RWPE2 (cell line): Measurements from ENCODE around the gene CORO2A.
A peak's percentile ranks its signal among the peaks of the same experiment; 100 is the strongest.
"Not testable (repeated sequence)": the region's sequence is repeated elsewhere in the genome, so short reads cannot be mapped to it uniquely, and the experiment has no call there.

ENCODE experiments used
- ATAC-seq: fragments of 200-7000 bp; cut with Tn5 transposase; 3 replicates; pipeline ENCODE4 v1.9.1; 2021; ENCODE audit warnings: low read depth
- DNase-seq: peaks from one replicate; pipeline ENCODE4 v3.0.0-alpha.2; 2020; ENCODE audit warnings: low spot score
- H3K27ac ChIP-seq: fragments of 450-650 bp; 2 replicates; pipeline ENCODE4 v1.5.1; 2017; ENCODE audit warnings: mild to moderate bottlenecking; ENCODE audit not compliant: poor library complexity, severe bottlenecking
- H3K27me3 ChIP-seq: fragments of 250-450 bp; sonication (Bioruptor Pico); 2 replicates; pipeline ENCODE4 v1.5.1; 2021; ENCODE audit warnings: mild to moderate bottlenecking, moderate library complexity; ENCODE audit not compliant: insufficient read depth, poor library complexity, severe bottlenecking
- H3K36me3 ChIP-seq: fragments of 250-450 bp; sonication (Bioruptor Pico); 2 replicates; pipeline ENCODE4 v1.5.1; 2020; ENCODE audit warnings: low read depth, mild to moderate bottlenecking, moderate library complexity
- H3K4me1 ChIP-seq: fragments of 250-450 bp; sonication (Bioruptor Pico); 2 replicates; pipeline ENCODE4 v1.5.1; 2021; ENCODE audit warnings: mild to moderate bottlenecking, moderate library complexity; ENCODE audit not compliant: insufficient read depth, poor library complexity, severe bottlenecking
- H3K4me3 ChIP-seq: fragments of 250-450 bp; sonication (Bioruptor Pico); 2 replicates; pipeline ENCODE4 v1.5.1; 2021; ENCODE audit warnings: mild to moderate bottlenecking, moderate library complexity; ENCODE audit not compliant: severe bottlenecking
- H3K9me3 ChIP-seq: fragments of 250-450 bp; sonication (Bioruptor Pico); 2 replicates; pipeline ENCODE4 v1.5.1; 2021; ENCODE audit warnings: mild to moderate bottlenecking, moderate library complexity; ENCODE audit not compliant: severe bottlenecking
- CTCF ChIP-seq: fragments of 450-650 bp; IDR thresholded peaks from one replicate; pipeline ENCODE4 v1.5.1; 2017; ENCODE audit warnings: mild to moderate bottlenecking, moderate library complexity; ENCODE audit not compliant: poor library complexity, severe bottlenecking

CORO2A gene

GRCh38 chr9:98127226-98127625 lies 65.2 kb downstream of the CORO2A start:
- no peak for ATAC-seq
- Histone ChIP-seq H3K27me3 (no peaks in the 10 kb centered on the region), H3K36me3 (peaks cover 58% of the 10 kb centered on the region), H3K27ac (no peak overlapping the region), H3K4me1 (no peaks in the 10 kb centered on the region), H3K4me3 (no peak overlapping the region), H3K9me3 (no peaks in the 10 kb centered on the region)
- DNase-seq: no peak
- no peak for TF ChIP-seq CTCF

GRCh38 chr9:98124637-98125426 lies 67.6 kb downstream of the CORO2A start:
- no peak overlapping the region for H3K27ac ChIP-seq
- peaks cover 10% of the 10 kb centered on the region for H3K4me1 ChIP-seq
- no peak for DNase-seq
- peaks cover 41% of the 10 kb centered on the region for H3K36me3 ChIP-seq
- TF ChIP-seq CTCF: no peak
- no peak for ATAC-seq
- H3K9me3 ChIP-seq: no peaks in the 10 kb centered on the region
- no peak overlapping the region for H3K4me3 ChIP-seq
- H3K27me3 ChIP-seq: no peaks in the 10 kb centered on the region

GRCh38 chr9:98124091-98124490 lies 68.3 kb downstream of the CORO2A start:
- not testable (repeated sequence) for H3K27ac ChIP-seq, ATAC-seq, H3K27me3 ChIP-seq, DNase-seq, H3K4me1 ChIP-seq, H3K4me3 ChIP-seq, H3K9me3 ChIP-seq
- peaks cover 37% of the 10 kb centered on the region for H3K36me3 ChIP-seq

- Histone ChIP-seq H3K4me3 (no peak overlapping the region), H3K9me3 (no peaks in the 10 kb centered on the region), H3K36me3 (peaks cover 24% of the 10 kb centered on the region), H3K4me1 (peaks cover 18% of the 10 kb centered on the region), H3K27ac (no peak overlapping the region), H3K27me3 (no peaks in the 10 kb centered on the region)
- ATAC-seq (no peak), DNase-seq (peak; percentile 4)
- TF ChIP-seq CTCF: peak; percentile 37
These were observed 71.4 kb downstream of the CORO2A start for GRCh38 chr9:98121058-98121457.

- no peak for TF ChIP-seq CTCF
- no peak overlapping the region for H3K4me3 ChIP-seq
- H3K27me3 ChIP-seq: no peaks in the 10 kb centered on the region
- no peaks in the 10 kb centered on the region for H3K9me3 ChIP-seq
- DNase-seq: peak; percentile 7
- peaks cover 18% of the 10 kb centered on the region for H3K4me1 ChIP-seq
- H3K36me3 ChIP-seq: peaks cover 29% of the 10 kb centered on the region
- H3K27ac ChIP-seq: no peak overlapping the region
- ATAC-seq: no peak
These were observed 72.0 kb downstream of the CORO2A start for GRCh38 chr9:98120476-98120875.
